HG02938 (cell line): ENCODE data around the gene HOXB7.
A peak's percentile ranks its signal among the peaks of the same experiment; 100 is the strongest.

Experiments used
- ATAC-seq: cut with Tn5 transposase; IDR thresholded peaks from one replicate; pipeline ENCODE4 v1.9.1; 2021; ENCODE audit warnings: mild to moderate bottlenecking, moderate library complexity; ENCODE audit not compliant: unreplicated experiment

HOXB7 gene

GRCh38 chr17:48586355-48587258, 24.2 kb downstream of the HOXB7 start:
- no peak for ATAC-seq

- ATAC-seq, result no peak
These were observed 26.5 kb downstream of the HOXB7 start for GRCh38 chr17:48584223-48584741.

- ATAC-seq, result no peak
These were observed 27.1 kb downstream of the HOXB7 start for GRCh38 chr17:48583708-48584222.

GRCh38 chr17:48582750-48583069, 28.1 kb downstream of the HOXB7 start:
- no peak for ATAC-seq

- no peak for ATAC-seq
These were observed 30.9 kb downstream of the HOXB7 start for GRCh38 chr17:48579760-48580554.

- ATAC-seq, result no peak
These were observed 31.4 kb downstream of the HOXB7 start for GRCh38 chr17:48579471-48579759.

GRCh38 chr17:48578616-48579470, 32.0 kb downstream of the HOXB7 start:
- ATAC-seq, result peak; percentile 13

GRCh38 chr17:48577946-48578615, 32.7 kb downstream of the HOXB7 start, which contains the start of gene HOXB4:
HOXB4 (minus strand) TSS chr17:48578350; CDS start chr17:48578319, 31 bp downstream.
- peak; percentile 53 for ATAC-seq

- no peak for ATAC-seq
These were observed 33.4 kb downstream of the HOXB7 start for GRCh38 chr17:48577330-48577945.

- ATAC-seq, result no peak
These were observed 34.1 kb downstream of the HOXB7 start for GRCh38 chr17:48576479-48577309.

- no peak for ATAC-seq
These were observed 34.9 kb downstream of the HOXB7 start for GRCh38 chr17:48575673-48576478.

- ATAC-seq, result no peak
These were observed 35.7 kb downstream of the HOXB7 start for GRCh38 chr17:48575066-48575582.

- no peak for ATAC-seq
These were observed 36.2 kb downstream of the HOXB7 start for GRCh38 chr17:48574505-48575065.

- no peak for ATAC-seq
These were observed 38.9 kb downstream of the HOXB7 start for GRCh38 chr17:48571826-48572417.

GRCh38 chr17:48571024-48571818, 39.6 kb downstream of the HOXB7 start:
- ATAC-seq, result no peak

GRCh38 chr17:48570325-48571023, 40.3 kb downstream of the HOXB7 start:
- ATAC-seq, result no peak
